ENCODE results near the gene SCO1.

The SCO1 gene

DNA sequence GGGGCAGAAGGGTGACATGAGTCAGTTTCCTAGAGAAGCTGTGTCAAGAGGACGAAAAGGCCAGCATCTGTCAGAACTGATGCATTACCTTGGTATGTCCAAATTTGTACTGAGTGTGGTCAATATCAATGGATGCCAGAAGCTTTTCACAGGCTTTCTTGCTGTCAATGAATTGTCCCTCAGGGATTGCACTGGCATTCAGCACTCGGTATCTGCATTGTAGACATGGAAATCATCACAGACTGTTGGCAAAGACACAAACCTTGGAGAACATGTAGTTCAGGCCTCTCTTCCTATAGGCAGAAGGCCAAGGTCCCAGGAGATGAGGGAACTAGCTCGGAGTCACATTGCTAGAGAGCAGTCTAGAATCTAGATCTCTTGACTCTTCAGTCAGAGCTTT is 56.9 kb downstream of the SCO1 start:
- FAIRE-seq (no peak), DNase-seq (ENCODE audit: insufficient read length, low spot score) (no peak)
- TF ChIP-seq, protein P1, sequence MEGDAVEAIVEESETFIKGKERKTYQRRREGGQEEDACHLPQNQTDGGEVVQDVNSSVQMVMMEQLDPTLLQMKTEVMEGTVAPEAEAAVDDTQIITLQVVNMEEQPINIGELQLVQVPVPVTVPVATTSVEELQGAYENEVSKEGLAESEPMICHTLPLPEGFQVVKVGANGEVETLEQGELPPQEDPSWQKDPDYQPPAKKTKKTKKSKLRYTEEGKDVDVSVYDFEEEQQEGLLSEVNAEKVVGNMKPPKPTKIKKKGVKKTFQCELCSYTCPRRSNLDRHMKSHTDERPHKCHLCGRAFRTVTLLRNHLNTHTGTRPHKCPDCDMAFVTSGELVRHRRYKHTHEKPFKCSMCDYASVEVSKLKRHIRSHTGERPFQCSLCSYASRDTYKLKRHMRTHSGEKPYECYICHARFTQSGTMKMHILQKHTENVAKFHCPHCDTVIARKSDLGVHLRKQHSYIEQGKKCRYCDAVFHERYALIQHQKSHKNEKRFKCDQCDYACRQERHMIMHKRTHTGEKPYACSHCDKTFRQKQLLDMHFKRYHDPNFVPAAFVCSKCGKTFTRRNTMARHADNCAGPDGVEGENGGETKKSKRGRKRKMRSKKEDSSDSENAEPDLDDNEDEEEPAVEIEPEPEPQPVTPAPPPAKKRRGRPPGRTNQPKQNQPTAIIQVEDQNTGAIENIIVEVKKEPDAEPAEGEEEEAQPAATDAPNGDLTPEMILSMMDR (IDR thresholded peaks at IDR 0.05; ENCODE audit: insufficient read depth, missing control alignments): no peak

GRCh38 chr17:10638151-10638550 is 59.2 kb downstream of the SCO1 start:
- DNase-seq (ENCODE audit: insufficient read length, low spot score) (no peak), FAIRE-seq (no peak)
- TF ChIP-seq, protein P1 (IDR thresholded peaks at IDR 0.05; ENCODE audit: insufficient read depth, missing control alignments): no peak

DNA sequence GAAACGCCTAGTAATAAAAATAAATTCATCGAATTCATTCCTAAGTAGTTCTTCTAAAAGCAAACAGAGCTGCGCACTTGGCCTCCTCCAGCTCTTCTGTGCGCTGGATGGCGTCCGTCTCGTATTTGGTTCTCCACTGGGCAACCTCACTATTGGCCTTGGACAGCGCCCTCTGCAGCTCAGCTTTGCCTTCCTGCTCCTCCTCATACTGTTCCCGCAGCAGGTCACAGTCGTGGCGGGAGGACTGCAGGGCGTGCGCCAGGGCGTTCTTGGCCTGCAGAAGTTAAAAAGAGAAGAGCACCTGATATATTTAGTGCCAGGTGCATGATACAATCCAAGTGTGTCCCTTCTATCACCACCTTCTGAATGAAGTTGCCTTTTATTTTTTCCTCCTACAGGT is 62.0 kb downstream of the SCO1 start:
- DNase-seq (ENCODE audit: insufficient read length, low spot score): no peak

GRCh38 chr17:10633738-10634379 is 63.5 kb downstream of the SCO1 start:
- DNase-seq (ENCODE audit: insufficient read length, low spot score): no peak
- TF ChIP-seq, protein P1 (IDR thresholded peaks at IDR 0.05; ENCODE audit: insufficient read depth, missing control alignments): no peak
- no peak for FAIRE-seq

More for the DNA sequence above, 62.0 kb downstream of the SCO1 start:
- TF ChIP-seq, protein P1 (IDR thresholded peaks at IDR 0.05; ENCODE audit: insufficient read depth, missing control alignments): no peak
- no peak for FAIRE-seq

DNA sequence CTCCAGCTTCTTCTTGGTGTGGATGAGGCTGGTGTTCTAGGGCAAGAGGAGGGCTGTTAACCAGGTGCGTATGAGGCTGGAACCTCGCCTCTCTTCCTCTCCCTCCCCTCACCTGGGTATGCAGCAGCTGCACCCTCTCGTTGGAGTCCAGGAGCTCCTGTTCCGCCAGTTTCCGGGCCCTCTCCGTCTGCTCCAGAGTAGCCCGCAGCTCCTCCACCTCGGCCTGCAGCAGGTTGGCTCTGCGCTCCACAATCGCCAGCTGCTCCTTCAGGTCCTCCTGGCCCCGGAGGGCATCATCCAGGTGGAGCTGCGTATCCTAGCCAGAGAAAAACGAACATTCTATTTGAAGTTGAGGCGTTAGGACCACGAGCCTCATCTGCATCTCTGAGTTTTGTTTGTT is 65.6 kb downstream of the SCO1 start:
- DNase-seq (ENCODE audit: insufficient read length, low spot score) (no peak), FAIRE-seq (no peak)

DNA sequence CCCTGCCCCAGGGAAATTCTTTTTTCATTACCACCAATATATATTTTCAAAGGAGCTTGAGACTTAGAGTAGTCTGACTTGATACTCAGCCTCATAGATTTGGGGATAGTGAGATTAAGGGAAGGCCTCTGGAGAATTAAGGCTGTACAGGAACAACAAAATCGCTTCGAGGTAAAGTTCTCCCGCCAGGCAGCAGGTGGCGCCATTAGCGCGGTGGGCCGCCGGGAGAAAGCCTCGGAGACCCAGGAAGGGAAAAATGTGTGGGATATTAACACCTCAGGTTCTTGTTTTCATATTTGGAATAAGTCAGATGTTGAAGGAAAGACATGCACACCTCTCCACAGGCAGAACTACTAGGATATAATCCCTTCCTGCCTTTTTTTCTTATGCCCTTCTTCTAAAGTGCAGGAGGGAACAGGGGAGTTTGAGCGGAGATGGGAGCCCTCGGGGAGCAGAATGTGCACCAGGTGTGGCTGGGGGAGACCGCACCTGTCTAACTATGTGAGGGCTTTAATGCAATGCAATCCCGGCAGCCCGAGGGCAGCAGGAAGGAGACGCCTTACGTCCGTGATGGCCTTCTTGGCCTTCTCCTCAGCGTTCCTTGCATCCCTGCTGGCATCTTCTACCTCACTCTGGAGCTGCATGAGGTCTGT is 66.2 kb downstream of the SCO1 start:
- FAIRE-seq (no peak), DNase-seq (ENCODE audit: insufficient read length, low spot score) (peak; percentile 51)
- TF ChIP-seq, protein P1 (IDR thresholded peaks at IDR 0.05; ENCODE audit: insufficient read depth, missing control alignments): peak; percentile 57

More for the DNA sequence above, 65.6 kb downstream of the SCO1 start:
- TF ChIP-seq, protein P1 (IDR thresholded peaks at IDR 0.05; ENCODE audit: insufficient read depth, missing control alignments): no peak

- TF ChIP-seq, protein P1 (IDR thresholded peaks at IDR 0.05; ENCODE audit: insufficient read depth, missing control alignments): no peak
- DNase-seq (ENCODE audit: insufficient read length, low spot score): no peak
- no peak for FAIRE-seq
These were observed 67.6 kb downstream of the SCO1 start for GRCh38 chr17:10629706-10630105.

All from D721Med (cell line).